ENCODE measurements around the gene ECM2.

- no peak for TF ChIP-seq CTCF (IDR thresholded peaks at IDR 0.05)
- TF ChIP-seq POLR2A (IDR thresholded peaks at IDR 0.05), result no peak
- TF ChIP-seq POLR2AphosphoS5 (IDR thresholded peaks at IDR 0.05; ENCODE audit: insufficient read depth in 1 of 2, low read depth in 1 of 2), result no peak
These were observed 78.2 kb downstream of the ECM2 start for GRCh38 chr9:92457576-92457975.
